ENCODE data around the gene ABHD15.

ABHD15 gene

DNA sequence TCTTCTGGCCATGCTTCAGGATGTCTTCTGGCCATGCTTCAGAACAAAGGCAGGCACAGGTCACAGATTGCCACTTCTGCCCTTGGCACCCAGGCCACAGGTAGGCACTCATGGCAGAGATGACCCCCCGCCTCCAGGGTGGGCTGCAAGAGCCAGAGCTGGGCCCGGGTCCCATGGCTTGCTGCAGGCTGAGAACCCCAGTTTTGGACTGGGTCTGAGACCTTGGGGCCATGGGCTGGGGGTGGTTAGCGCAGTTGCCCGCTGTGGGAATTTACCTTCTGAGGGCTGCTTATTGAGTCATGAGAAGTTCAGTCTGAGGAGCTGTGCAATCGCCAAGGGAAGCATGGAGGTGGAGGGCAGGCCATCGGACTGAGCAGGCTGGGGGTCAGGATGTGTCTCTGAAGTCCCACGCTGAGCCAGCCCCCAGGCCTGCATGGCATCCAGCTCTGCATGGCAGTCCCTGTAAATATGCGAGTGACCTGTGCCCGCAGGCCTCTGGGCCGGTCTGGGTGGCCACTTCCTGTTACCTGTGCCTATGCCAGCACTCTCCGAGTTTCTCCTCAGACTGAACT lies 27.8 kb upstream of the ABHD15 start:
- DNase-seq (ENCODE audit: low read depth, low spot score) = no peak

DNA sequence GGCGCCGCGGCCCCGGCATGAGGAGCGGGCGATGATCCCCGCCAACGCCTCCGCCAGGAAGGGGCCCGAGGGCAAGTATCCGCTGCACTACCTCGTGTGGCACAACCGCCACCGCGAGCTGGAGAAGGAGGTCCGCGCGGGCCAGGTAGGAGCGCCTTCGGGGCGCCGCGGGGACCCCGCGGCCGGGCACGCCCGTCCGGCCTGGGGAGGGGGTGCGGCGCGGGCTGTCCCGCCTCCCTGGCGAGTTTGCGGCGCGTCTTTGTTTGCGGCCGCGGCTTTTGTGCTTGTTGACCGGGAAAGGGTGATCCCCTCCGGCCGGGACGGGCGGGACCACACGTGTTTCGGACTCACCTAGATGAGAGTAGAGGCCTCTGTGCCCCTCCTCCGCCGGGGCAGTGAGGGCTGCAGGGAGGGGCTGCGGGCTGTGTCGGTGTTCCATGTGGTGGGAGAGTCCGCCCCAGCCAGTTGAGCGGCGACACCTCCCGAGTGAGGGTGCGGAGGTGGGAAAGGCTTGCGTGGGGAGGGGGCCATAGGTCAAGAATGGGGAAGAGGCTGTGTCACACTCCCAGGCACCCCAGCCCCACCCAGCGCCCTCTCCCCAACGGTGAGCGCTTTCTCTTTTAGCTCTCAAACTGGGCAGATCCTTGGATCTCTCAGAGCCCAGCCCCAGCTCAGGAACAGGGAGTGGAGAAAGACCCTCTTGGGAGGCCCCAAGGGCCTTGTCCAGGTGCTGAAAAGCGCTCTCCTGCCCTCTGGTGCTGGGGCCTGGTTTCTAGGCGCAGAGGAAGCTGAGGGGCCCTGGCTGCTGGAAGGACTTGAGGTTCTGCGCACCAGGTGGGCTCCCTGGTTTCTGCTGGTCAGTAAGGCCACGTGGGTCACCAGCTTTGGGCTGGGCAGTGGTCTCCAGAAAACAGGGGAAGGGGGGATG lies 27.0 kb upstream of the ABHD15 start:
- DNase-seq (ENCODE audit: low read depth, low spot score) = peak; percentile 66

DNA sequence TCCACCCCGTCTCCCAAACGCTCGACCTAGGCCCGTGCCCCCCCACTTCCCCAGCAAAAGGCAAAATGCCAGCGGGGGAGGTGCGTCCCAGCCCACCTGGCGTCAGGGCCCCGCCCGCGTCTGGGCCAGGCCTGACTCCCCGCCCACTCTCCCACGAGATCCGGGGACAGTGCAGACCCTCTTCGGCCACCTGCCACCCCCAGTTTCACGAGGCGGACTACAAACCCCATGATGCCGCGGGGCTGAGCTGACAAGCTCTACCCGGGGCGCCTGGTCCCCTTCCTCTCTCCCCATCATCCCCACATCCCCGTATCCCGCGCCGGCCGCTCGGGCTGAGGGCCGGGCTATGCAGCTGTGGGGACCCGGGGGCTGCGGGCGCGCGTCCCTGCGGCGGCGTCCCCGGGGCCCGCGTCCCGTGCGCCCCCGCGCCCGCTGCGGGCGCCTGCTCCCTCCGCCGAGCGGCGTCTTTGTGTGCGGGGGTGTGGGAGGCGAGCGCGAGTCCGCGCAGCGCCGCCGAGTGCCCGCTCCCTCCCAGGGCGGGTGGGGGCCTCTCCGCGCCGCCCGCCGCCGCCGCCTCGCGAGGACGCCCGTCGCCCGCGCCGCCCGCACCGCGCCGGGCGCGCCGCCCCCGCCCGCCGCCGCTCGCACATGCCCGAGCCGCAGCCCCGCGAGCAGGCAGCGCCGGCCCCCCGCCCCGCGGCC lies 26.2 kb upstream of the ABHD15 start, which contains the start of gene ANKRD13B:
Gene ANKRD13B (plus strand): TSS at position 283 of the 702 bp plus-strand sequence. CDS start 490 bp downstream, outside the sequence.
- DNase-seq (ENCODE audit: low read depth, low spot score) = peak; percentile 64

DNA sequence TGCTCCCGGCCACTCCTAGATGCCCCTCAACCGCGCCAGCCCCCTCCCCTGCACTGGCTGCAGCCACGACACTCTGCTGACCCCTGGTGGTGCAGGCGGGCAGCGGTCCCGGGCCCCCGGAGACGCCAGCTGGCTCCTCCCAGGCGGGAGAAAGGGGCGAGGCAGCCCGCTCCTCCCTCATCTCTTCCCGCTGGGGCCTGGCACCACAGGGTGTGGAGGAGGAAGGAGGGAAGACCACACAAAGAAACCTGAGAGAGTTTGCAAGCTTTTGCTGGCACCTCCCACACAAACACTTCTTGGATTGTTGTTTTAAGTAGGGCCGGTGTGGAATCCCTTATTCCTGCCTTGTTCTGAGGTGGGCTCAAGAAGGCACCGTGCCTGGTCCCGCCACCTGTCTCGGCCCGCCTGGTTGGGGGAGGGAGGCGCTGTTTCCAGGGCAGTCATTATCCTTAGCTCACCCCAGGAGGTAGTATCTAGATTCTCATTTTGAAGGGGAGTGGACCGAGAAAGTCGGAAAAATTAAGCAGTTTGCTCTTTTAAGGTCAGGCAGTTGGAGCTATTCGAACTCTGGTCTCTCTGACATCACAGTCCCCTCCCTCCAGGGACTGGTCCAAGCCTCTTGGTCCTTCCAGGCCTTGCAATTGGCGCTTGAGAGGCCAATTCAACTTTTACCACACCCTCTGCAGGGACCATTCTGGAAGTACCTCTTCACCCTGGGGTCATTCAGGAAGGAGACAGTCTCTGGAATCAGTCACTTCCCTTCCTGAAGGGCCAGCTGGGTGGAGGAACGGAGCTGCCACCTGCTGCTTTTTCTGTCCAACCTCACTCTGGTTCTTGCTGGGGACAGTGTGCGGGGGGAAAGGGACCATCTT lies 25.1 kb upstream of the ABHD15 start:
- DNase-seq (ENCODE audit: low read depth, low spot score) = peak; percentile 97

DNA sequence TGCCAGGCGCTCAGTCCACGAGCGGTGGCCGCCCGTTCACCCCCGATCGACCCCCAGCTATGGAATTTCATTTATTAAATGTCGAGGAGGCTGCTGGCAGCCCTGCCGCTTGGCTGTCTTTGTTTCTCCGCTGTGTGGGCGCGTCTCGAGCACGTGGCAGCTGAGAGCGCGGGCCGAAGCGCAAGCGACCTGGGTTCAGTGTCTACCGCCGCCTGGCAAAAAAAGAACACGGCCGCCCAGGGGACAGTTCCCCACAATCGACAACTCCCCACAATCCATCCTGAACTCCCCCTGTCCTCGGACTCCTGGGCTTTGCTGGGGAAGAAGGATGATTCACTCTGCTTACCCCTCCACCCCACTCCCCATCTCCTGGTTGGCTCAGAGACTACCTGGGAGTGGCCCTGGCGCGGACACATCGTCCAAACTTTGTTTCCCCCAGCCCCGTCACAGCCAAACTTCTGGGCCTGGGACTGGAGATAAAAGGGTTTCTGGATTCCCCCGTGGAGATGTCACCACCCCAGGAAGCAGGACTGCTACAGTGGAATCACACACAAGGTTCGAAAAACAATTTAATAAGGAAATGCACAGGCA lies 24.4 kb upstream of the ABHD15 start:
- DNase-seq (ENCODE audit: low read depth, low spot score) = peak; percentile 81

DNA sequence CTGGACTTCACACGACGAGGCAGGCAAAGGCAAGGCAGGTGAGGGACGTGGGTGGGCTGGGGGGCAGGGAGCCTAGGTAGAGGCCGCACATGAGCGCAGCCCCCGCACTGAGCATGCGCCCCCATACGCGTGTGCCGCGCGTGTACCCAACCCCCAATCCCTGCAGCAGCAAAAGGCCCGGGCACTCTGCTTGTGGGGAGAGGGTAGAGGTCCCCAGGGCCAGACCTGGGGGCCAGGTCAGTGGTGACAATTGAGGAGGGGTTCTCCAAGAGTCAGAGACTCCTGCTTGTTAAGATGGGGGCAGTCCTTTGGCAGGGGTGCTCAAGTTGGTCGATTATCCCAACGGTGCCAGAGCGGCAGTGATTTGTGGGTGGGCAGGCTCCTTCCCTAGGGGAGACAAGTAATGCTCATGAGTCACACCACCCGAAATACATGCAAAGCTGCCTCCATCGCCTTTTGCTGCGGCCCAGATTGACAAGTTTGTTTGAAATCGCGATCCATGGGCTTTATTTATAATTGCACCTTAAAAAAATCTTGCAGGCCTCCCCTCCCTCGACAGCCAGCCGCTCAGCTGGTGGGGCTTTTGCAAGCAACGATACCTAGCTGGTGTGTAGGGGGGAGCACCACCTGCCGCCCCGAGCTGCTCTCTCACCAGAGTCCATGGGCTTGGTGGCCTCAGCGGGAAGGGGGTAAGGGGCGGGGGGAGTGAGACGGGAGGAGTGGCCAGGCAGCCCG lies 23.7 kb upstream of the ABHD15 start:
- peak; percentile 68 for DNase-seq (ENCODE audit: low read depth, low spot score)

DNA sequence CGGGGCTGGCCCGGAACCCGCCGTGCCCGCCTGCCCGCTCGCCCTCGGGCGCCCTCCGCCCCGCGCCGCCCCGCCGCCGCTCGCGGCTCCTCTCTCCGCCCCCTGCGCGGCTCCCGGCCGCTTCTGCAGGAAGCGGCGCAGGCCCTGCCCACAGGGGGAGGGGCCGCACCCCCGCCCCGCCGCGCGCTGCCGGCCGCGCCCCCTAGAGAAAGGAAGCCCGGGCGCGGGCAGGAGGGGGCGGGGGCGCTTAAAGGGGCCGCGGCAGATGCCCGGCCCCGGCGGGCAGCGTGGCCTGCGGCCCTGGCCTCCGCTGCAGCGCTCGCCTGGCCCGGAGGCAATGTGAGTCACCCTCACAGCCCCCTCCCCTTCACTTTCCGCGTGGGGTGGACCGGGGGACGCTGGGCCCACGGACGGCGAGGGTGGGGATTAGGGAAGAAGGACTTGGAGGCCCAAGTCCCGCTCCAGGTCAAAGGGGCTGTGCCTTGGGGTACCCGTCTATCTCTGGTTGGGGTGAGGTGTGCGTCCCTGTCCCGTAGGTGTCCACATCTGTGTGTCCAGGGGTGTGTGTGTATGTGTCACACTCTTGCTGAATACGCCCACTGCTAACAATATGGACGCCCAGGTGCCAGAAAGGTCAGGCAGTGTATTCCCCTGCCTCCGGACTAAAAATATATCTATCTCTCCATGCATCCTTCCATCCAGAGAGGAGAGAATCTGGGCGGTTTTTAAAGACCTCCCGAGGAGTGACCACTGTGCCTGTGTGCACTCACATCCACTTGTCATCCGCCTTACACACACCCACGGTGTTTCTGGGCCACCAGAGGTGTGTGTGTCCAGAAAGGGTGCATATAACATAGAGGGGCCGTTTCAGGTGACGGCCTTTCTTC lies 22.9 kb upstream of the ABHD15 start, which contains the start of gene GIT1:
Gene GIT1 (minus strand): TSS at position 125 of the 887 bp plus-strand sequence. CDS start 270 bp downstream, outside the sequence.
- DNase-seq (ENCODE audit: low read depth, low spot score) = peak; percentile 96

DNA sequence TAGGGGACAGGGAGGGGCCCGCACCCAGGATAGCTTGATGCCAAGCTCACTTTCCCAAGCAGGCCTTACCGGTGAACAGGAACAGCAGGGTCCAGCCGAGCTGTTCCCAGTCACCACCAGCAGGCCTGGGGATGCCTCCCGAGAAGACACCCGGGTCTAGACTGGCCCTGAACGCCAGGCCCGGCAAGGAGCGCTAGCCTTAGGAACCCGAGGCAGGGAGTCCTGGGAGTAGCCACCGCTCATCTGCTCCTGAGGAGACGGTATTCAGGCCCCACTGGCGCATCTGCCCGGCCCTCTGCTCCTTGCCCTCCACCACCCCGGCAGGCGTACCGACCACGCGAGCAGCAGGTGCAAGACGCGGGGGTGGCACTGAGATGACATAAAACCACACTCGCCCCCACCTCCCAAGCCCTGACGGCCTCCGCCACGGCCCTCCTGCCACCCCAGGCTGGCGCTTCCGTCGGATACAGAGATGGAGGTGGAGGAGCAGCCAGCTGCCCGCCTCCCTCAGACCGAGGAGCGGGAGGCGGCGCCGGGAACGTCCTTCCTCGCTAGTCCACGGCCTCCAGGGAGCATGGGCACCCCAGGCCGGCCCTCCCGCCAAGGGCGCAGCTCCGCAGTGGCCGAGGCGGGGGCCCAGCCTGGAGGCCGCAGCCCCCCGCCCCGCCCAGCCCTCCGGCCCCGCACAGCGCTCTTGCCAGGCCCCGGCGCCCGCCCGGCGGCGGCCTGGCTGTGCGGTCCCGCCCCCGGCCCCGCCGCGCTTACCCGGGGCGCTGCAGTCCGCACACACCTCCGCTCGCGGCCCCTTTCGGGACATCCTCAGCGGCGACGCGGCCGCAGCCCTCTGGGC lies 21.9 kb upstream of the ABHD15 start:
- DNase-seq (ENCODE audit: low read depth, low spot score) = peak; percentile 61

DNA sequence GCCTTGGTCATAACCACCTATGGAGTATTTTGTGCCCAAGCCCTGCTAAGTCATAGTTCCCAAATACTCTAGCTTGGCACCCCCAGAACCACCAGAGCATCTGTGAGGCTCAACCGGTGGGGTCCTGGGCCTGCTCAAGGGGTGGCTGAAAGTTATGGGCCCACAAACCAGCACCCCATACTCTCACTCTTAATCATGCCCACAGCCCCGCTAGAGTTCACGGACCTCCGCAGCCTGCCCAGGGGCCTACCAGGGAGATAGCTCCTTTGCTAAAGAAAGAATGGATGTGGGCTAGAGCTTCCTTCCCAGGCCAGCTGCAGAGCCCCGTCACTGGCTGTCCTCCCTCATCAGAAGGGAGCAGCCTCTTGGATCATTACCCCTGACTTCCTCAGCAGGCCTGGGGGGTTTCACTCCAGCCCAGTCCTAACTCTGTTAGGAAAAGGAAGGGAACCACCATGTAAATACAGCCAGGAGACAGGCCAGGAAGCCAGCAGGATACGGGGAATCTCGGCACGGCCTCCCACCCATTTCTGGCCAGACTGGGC lies 21.3 kb upstream of the ABHD15 start:
- no peak for DNase-seq (ENCODE audit: low read depth, low spot score)

DNA sequence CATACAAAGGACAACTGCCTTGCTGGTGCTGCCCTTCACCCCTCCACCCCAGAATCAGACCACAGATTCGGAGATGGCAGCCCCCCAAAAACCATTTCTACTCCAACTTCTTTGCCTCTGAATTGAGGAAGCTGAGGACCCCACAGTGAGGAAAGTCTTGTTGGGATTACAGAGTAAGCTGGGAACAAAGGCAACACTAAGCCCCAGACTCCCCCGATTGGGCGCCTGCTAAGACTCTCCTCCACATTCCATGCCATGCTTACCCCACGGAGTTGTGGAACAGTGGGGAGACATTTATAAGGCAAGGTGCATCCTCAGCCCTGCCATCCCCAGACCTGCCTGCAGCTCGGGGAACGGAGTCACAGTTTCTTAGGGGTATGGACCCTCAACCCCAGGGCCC lies 20.8 kb upstream of the ABHD15 start:
- DNase-seq (ENCODE audit: low read depth, low spot score) = no peak

DNA sequence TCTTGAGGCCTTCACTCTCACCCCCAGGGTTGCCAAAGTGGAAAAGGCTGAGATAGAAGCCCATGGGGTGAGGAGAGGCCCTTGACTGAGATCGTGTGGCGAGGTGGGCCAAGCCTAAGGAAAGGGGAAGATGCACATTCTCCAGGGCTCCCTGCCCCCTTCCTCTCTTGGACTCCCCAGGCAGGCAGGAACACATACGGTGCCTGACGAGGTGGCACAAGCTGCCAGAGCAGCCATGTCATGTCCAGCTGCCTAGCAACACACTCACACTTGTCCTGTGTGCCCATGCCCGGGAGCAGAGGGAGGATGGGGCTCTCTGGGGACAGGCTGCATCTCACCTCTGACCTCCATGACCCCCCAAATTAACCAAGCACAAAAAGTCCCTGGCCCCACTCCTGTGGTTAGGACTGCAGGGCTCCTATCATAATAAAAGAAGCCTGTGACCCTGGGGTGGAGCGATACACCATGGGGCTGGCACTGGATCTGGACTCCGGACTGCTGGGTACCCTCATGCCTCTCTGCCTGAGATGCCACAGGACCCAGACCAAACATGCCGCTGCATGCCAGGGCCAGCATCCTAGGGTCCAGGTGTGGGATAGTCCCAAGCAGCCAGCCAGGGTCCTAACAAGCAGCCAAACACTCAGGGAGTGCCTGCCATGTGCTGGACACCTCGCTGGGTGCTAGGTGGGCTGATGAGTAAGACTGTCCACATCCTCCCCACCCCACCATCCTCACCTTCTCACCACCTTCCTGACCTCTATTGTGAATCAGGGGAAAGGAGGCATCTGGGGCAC lies 20.0 kb upstream of the ABHD15 start:
- no peak for DNase-seq (ENCODE audit: low read depth, low spot score)

DNA sequence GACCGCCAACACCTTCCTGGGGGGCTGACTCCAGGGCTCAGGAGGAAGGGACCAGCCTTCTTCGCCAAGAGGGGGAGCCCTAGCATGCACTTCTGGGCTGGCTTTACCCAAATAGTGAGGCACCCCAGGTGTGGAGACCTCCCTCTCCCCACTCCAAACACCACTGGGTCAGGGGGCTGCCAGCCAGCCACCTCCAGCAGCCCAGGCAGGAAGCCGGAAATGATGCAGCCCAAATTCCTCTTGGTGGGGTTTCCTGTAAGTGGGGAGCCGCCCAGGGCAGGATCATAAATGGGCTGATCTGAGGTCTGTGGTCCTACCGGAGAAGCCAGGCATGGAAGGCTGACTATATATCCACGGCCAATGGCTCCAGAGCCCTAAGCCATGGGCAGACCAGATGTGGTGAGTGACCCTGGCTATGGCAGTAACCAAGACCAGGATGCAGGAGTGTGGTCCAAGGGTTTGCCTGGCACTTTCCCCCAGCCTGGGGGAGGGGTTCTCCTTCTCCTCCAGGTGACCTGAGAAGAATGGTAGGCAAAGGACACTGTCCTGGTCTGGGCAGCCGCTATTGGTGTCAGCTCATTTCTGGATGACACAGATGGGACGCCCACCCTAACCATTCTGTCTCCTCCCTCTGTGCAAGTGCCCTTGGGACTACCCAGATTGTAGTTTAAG lies 18.4 kb upstream of the ABHD15 start:
- no peak for DNase-seq (ENCODE audit: low read depth, low spot score)

DNA sequence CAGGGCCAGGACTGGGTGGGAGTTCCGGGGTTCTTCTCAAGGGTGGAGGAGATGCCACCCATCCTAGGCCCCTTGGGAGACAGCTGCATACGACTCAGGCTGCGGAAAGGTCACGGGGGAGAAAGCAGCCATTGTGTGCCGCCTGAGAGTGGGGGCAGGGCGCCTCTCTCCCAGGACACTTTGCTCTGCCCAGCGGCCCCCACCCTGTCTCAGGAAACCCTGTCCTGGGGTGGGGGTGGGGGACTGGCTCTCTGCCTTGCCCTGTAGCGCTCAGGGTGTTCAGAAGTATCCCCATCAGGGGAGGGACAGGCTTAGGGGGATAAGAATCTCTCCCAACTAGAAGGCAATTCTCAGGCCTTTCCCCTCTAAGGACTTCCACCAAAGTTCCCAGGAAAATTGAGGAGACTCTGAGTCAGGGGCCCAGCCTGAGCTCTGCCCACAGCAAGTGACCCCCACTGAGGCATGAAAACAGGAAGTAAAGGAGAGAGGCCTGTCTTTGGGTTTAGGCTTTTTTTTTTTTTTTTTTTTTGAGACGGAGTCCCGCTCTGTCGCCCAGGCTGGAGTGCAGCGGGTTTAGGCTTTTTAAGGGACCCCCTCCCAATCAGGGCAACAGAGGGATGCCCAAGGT lies 17.7 kb upstream of the ABHD15 start:
- DNase-seq (ENCODE audit: low read depth, low spot score) = no peak

DNA sequence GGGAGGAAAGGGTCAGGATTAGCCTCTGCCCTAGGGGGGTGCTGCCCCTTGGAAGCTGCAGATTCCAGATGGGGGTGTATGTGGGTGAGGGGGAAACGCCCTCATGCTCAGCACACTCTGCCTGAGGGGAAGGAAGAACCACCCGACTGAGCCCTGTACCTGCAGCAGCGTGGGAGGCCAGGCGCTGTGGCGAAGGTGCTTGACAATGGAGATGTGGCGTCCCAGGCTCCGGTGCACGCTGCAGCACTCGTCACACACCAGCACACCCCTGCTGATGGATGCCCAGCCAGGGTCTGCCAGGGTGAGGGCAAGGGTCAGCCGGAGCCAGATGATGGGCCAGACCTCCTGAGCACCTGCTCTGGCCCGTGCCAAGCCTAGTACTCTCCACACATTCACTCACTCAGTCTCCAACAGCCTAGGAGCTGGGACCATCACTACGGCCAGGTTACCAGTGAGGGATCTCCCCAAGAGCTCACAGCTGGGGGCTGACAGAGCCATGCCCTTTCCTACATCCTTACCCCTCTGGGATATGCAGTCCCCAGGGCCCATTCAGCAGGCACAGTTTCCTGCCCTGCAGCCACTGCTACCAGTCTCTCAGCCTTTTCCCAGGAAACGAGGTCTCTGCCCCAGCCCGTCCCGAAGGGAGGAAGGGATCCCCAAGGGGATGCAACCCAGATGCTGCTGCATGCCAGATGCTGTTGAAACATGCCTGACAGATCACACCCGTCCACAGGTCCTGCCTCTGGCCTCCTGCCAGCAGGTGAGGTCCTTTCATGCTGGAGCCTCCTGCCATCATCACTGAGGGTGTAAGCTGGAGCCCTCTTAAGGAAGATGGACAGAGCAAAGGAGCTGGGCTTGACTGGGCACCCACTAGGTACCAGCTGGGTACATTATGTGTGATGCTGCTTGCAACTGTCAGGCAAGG lies 16.7 kb upstream of the ABHD15 start:
- DNase-seq (ENCODE audit: low read depth, low spot score) = no peak

DNA sequence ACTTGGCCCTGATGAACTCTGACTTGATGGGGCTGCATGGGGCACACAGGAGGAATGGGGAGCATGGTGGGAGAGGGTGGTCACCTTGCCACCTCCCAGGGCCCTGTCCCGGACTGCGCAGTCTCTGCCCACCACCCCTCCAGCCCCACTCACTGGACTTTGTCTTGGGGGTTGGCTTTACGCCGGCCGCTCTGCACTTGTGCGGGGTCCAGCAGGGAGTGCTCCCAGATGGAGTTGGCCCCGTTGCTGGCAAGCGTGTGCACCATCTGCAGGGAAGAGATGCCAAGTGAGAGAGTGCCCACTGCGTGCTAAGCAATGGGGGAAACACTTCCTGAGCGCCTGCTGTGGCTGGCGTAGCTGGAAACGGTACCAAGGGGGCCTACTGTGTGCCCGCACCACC lies 15.9 kb upstream of the ABHD15 start:
- no peak for DNase-seq (ENCODE audit: low read depth, low spot score)

Data from astrocyte of the hippocampus (primary cell).